H1 (cell line): ENCODE results near the gene MPHOSPH8. TPM values are rescaled to one million over a fixed set of nuclear protein-coding genes. Genes with fewer than 3 reads are reported as not detected.

Experiments used
- BACH1 ChIP-seq: IDR thresholded peaks from 2 replicates; pipeline ENCODE4 v1.6.1; 2012; ENCODE audit warnings: low read length, improper control_type of control experiment
- TBP ChIP-seq: IDR thresholded peaks from 2 replicates; pipeline ENCODE4 v1.6.1; 2011; ENCODE audit warnings: low read depth, low read length, improper control_type of control experiment
- polyA plus RNA-seq, 7 experiments: library from polyadenylated mRNA; depleted of rRNA in 3 of 7; stranded (reverse) in 5 of 7; unstranded in 2 of 7; fragments of >200 nt in 5 of 7; fragments of 200-250 nt in 2 of 7; gene quantifications; 1 replicate in 5 of 7; 2 replicates in 1 of 7; 4 replicates in 1 of 7; pipeline versions ENCODE4 v1.2.1 to v1.2.3, GENCODE V29; 2011 to 2013; ENCODE audit warnings: missing spikeins in 2 of 7, mixed read lengths in 2 of 7
- total RNA-seq: library from RNA; stranded (reverse); fragmentation: NEBNext Ultra II Directional; extraction: Animal tissue kit (Norgen Biotek cat#: 25700); gene quantifications from 2 replicates; pipeline ENCODE4 v1.2.1, GENCODE V29; 2021
- TF ChIP-seq, protein P1 (sequence below): fragments of 300-600 bp; sonication (generic); IDR thresholded peaks from 2 replicates; pipeline ENCODE4 v1.7.1; 2012; ENCODE audit warnings: low read length, moderate library complexity, mild to moderate bottlenecking, inconsistent platforms; ENCODE audit not compliant: insufficient replicate concordance

Gene MPHOSPH8
- total and polyA plus RNA-seq, 2 of the 8 experiments (the other 6 are each of a cell fraction or from before 2014, with no cell fraction given), result 8.3 to 20.5 TPM

DNA sequence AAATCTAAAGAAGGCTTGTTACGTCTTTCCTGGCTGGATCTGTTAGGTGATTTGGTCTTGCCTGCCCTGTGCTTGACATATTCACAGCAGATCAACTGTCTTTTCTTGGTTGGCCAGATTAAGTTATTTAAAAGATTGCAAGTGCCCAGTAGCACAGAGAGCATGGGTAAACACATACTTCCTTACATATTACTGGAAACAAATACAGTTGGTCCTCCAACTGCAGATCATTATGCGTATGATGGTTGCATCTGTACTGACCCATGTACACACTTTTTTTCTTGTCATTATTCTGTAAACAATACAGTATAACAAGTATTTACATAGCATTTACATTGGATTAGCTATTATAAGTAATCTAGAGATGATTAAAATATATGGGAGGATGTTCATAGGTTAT is 9.2 kb upstream of the MPHOSPH8 start (continued):
- TF ChIP-seq, protein P1, sequence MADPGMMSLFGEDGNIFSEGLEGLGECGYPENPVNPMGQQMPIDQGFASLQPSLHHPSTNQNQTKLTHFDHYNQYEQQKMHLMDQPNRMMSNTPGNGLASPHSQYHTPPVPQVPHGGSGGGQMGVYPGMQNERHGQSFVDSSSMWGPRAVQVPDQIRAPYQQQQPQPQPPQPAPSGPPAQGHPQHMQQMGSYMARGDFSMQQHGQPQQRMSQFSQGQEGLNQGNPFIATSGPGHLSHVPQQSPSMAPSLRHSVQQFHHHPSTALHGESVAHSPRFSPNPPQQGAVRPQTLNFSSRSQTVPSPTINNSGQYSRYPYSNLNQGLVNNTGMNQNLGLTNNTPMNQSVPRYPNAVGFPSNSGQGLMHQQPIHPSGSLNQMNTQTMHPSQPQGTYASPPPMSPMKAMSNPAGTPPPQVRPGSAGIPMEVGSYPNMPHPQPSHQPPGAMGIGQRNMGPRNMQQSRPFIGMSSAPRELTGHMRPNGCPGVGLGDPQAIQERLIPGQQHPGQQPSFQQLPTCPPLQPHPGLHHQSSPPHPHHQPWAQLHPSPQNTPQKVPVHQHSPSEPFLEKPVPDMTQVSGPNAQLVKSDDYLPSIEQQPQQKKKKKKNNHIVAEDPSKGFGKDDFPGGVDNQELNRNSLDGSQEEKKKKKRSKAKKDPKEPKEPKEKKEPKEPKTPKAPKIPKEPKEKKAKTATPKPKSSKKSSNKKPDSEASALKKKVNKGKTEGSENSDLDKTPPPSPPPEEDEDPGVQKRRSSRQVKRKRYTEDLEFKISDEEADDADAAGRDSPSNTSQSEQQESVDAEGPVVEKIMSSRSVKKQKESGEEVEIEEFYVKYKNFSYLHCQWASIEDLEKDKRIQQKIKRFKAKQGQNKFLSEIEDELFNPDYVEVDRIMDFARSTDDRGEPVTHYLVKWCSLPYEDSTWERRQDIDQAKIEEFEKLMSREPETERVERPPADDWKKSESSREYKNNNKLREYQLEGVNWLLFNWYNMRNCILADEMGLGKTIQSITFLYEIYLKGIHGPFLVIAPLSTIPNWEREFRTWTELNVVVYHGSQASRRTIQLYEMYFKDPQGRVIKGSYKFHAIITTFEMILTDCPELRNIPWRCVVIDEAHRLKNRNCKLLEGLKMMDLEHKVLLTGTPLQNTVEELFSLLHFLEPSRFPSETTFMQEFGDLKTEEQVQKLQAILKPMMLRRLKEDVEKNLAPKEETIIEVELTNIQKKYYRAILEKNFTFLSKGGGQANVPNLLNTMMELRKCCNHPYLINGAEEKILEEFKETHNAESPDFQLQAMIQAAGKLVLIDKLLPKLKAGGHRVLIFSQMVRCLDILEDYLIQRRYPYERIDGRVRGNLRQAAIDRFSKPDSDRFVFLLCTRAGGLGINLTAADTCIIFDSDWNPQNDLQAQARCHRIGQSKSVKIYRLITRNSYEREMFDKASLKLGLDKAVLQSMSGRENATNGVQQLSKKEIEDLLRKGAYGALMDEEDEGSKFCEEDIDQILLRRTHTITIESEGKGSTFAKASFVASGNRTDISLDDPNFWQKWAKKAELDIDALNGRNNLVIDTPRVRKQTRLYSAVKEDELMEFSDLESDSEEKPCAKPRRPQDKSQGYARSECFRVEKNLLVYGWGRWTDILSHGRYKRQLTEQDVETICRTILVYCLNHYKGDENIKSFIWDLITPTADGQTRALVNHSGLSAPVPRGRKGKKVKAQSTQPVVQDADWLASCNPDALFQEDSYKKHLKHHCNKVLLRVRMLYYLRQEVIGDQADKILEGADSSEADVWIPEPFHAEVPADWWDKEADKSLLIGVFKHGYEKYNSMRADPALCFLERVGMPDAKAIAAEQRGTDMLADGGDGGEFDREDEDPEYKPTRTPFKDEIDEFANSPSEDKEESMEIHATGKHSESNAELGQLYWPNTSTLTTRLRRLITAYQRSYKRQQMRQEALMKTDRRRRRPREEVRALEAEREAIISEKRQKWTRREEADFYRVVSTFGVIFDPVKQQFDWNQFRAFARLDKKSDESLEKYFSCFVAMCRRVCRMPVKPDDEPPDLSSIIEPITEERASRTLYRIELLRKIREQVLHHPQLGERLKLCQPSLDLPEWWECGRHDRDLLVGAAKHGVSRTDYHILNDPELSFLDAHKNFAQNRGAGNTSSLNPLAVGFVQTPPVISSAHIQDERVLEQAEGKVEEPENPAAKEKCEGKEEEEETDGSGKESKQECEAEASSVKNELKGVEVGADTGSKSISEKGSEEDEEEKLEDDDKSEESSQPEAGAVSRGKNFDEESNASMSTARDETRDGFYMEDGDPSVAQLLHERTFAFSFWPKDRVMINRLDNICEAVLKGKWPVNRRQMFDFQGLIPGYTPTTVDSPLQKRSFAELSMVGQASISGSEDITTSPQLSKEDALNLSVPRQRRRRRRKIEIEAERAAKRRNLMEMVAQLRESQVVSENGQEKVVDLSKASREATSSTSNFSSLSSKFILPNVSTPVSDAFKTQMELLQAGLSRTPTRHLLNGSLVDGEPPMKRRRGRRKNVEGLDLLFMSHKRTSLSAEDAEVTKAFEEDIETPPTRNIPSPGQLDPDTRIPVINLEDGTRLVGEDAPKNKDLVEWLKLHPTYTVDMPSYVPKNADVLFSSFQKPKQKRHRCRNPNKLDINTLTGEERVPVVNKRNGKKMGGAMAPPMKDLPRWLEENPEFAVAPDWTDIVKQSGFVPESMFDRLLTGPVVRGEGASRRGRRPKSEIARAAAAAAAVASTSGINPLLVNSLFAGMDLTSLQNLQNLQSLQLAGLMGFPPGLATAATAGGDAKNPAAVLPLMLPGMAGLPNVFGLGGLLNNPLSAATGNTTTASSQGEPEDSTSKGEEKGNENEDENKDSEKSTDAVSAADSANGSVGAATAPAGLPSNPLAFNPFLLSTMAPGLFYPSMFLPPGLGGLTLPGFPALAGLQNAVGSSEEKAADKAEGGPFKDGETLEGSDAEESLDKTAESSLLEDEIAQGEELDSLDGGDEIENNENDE, result no peak
- TF ChIP-seq TBP, result no peak
- TF ChIP-seq BACH1, result no peak
